Testis (tissue), 3 donors: ENCODE measurements around the gene CAPZB. TPM values are rescaled to one million over a fixed set of nuclear protein-coding genes. Genes with fewer than 3 reads are reported as not detected.

ENCODE experiments used
- DNase-seq: peaks from one replicate; pipeline ENCODE4 v3.0.0-alpha.2; 2019
- H3K27ac ChIP-seq, 2 donors: fragments of 200-600 bp; sonication (generic); one replicate each; pipeline ENCODE4 v1.5.1; 2019
- H3K27me3 ChIP-seq: fragments of 200-600 bp; sonication (generic); one replicate; pipeline ENCODE4 v1.5.1; 2019
- H3K36me3 ChIP-seq: fragments of 200-600 bp; sonication (generic); one replicate; pipeline ENCODE4 v1.5.1; 2017; ENCODE audit warnings: low read depth; ENCODE audit errors: missing control alignments
- H3K4me1 ChIP-seq: fragments of 200-600 bp; sonication (generic); one replicate; pipeline ENCODE4 v1.5.1; 2019
- H3K4me3 ChIP-seq, 2 donors: fragments of 200-600 bp; sonication (generic); one replicate each; pipeline ENCODE4 v1.5.1; 2017 to 2019
- H3K9me3 ChIP-seq: fragments of 200-600 bp; sonication (generic); one replicate; pipeline ENCODE4 v1.5.1; 2017
- POLR2A ChIP-seq: fragments of 450-650 bp; IDR thresholded peaks from one replicate; pipeline ENCODE4 v1.6.1; 2017; ENCODE audit warnings: antibody characterized with exemption, mild to moderate bottlenecking, moderate library complexity
- WGBS, 2 donors: methylation state at CpG; one replicate each; pipeline ENCODE4 v1.1.5; 2018; 5-methylcytosine and 5-hydroxymethylcytosine counted together
- intact Hi-C: fragments of 100-400 bp; cut with DNase I; formaldehyde crosslinking; loops from one replicate; pipeline ENCODE4 v1.15.1; 2023; ENCODE audit warnings: low total_unique reads
- polyA plus RNA-seq: library from polyadenylated mRNA; stranded (reverse); fragments of 350-450 nt; fragmentation: Illumina TruSeq; extraction: RNeasy Lipid Tissue Mini Kit (QIAGEN cat#74804); gene quantifications from one replicate; pipeline ENCODE4 v1.2.3, GENCODE V29; 2014; ENCODE audit warnings: low read depth, low replicate concordance; ENCODE audit not compliant: insufficient read depth
- total RNA-seq, 2 donors: library from RNA; depleted of rRNA; stranded (reverse); fragments of >200 nt; gene quantifications; one replicate each; pipeline ENCODE4 v1.2.3, GENCODE V29; 2016
- TF ChIP-seq, protein P1 (sequence below), 3 experiments: fragments of 450-650 bp in 2 of 3; fragments of 200-600 bp in 1 of 3; sonication (generic) in 1 of 3; IDR thresholded peaks; one replicate each; pipeline ENCODE4 v1.5.1; 2016 to 2019; ENCODE audit warnings: antibody characterized with exemption in 3 of 3, mild to moderate bottlenecking in 2 of 3, moderate library complexity in 1 of 3

Gene CAPZB
- total and polyA plus RNA-seq, 3 donors from 2014 or later: 147 to 502 (median 207) TPM

DNA sequence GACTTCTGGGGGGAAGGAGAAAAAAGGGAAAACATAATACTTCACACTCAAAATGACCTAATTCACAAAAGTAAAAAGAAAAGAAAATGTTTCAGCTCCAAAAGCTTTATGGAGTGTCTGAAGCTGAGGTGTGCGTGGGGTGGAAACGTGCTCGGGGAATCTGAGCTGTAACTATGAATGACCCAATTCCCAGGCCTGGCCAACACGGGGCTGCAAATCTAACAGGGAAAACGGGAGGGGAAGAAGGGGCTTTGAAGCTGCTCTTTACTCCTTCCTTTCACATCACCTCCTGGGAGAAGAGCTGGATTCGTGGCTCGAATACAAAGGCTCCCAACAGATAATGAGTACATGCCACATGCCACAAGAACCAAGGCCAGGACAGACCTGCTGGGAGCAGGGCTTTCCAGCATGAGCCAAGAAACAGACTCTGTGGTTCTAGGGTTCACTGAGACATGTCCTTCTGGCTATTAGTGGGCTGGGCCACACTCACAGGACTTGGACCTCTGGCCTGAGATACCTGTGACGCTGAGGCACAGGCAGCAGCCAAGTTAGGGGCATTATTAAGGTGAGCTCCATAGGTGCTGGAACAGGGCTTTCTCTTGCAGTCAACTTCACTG lies 121.7 kb downstream of the CAPZB start:
- Histone ChIP-seq H3K9me3 (no peaks in the 10 kb centered on the region), H3K27ac (peak overlapping the region; percentile 34 to 48), H3K4me3 (no peak overlapping the region), H3K4me1 (peaks cover 50% of the 10 kb centered on the region), H3K36me3 (no peaks in the 10 kb centered on the region), H3K27me3 (no peaks in the 10 kb centered on the region)
- 36 to 59% methylated on average over 8 of the region's 8 CpGs for WGBS, 2 donors
- TF ChIP-seq POLR2A: no peak
- TF ChIP-seq, protein P1, sequence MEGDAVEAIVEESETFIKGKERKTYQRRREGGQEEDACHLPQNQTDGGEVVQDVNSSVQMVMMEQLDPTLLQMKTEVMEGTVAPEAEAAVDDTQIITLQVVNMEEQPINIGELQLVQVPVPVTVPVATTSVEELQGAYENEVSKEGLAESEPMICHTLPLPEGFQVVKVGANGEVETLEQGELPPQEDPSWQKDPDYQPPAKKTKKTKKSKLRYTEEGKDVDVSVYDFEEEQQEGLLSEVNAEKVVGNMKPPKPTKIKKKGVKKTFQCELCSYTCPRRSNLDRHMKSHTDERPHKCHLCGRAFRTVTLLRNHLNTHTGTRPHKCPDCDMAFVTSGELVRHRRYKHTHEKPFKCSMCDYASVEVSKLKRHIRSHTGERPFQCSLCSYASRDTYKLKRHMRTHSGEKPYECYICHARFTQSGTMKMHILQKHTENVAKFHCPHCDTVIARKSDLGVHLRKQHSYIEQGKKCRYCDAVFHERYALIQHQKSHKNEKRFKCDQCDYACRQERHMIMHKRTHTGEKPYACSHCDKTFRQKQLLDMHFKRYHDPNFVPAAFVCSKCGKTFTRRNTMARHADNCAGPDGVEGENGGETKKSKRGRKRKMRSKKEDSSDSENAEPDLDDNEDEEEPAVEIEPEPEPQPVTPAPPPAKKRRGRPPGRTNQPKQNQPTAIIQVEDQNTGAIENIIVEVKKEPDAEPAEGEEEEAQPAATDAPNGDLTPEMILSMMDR (IDR thresholded peaks at IDR 0.05): no peak
- intact Hi-C loops: no loop called here
- peak; percentile 57 for DNase-seq

DNA sequence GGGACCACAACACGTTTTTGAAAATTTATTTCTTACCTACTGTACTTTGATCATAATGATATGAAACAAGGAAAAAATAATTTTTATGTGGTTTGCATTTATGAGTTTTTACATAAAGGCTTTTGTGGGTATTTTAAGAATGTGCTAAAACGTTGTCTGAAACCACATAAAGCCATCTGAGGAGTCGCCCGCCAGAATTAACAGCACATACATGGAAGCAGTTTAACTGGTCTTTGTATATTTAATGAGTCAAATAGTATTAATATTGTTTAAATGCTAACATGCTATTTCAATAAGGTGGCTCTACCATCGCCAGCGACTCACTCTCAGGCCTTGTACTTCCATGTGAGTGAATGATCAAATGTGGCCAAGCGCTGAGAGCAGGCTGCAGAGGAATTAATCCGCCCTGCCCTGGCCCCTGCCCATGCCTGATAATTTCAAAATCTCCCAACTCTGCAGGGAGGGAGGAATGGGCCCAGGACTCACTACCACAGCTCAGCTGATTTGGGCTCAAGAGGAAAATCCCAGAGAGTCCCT lies 123.7 kb downstream of the CAPZB start:
- TF ChIP-seq POLR2A: no peak
- TF ChIP-seq, protein P1 (IDR thresholded peaks at IDR 0.05): no peak
- no peak overlapping the region for H3K4me3 ChIP-seq
- intact Hi-C loops: no loop called here
- 76 to 80% methylated on average over 8 of the region's 8 CpGs for WGBS, 2 donors
- H3K27me3 ChIP-seq: no peaks in the 10 kb centered on the region
- no peaks in the 10 kb centered on the region for H3K36me3 ChIP-seq
- H3K27ac ChIP-seq: no peak overlapping the region
- DNase-seq: no peak
- peaks cover 45% of the 10 kb centered on the region for H3K4me1 ChIP-seq
- no peaks in the 10 kb centered on the region for H3K9me3 ChIP-seq

DNA sequence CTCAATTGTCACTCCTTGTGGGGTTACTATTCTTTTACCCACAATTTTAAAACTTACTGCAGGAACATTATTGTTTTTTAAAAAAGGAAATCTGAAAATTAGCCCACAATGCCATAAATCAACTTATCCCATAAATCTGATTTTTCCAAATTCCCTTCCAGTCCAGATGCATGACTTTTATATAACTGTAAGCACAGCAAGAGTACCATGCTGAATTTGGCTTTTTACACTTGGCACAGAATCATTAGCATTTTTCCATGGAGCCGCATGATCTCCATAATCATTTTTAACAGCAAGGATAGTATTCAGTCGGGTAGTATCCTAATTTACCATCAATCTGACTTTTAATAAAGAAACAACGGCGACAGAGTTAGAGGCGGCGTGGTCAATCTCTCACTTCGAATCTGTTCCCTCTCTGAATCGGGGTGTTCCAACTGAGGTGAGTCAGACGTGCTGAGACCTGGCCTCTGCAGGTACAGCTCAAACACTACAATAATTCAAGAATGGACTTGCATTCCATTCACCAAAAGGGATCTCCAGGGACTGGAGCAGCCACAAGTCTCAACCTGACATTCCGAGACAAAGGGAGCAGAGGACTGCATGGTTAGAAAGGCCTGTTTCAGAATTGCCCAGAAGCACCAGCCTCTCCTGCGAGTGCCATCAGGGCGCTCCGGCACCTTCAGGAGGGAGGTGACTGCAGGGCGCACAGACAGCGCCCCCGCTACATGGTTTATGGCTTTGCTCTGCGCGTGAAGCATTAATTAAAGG lies 124.3 kb downstream of the CAPZB start:
- intact Hi-C loops: no loop called here
- WGBS, 2 donors: 82 to 83% methylated on average over 18 of the region's 18 CpGs
- TF ChIP-seq, protein P1 (IDR thresholded peaks at IDR 0.05): no peak
- no peak for TF ChIP-seq POLR2A
- Histone ChIP-seq H3K4me3 (no peak overlapping the region), H3K27ac (no peak overlapping the region), H3K4me1 (peaks cover 38% of the 10 kb centered on the region), H3K27me3 (no peaks in the 10 kb centered on the region), H3K36me3 (no peaks in the 10 kb centered on the region), H3K9me3 (no peaks in the 10 kb centered on the region)
- no peak for DNase-seq

DNA sequence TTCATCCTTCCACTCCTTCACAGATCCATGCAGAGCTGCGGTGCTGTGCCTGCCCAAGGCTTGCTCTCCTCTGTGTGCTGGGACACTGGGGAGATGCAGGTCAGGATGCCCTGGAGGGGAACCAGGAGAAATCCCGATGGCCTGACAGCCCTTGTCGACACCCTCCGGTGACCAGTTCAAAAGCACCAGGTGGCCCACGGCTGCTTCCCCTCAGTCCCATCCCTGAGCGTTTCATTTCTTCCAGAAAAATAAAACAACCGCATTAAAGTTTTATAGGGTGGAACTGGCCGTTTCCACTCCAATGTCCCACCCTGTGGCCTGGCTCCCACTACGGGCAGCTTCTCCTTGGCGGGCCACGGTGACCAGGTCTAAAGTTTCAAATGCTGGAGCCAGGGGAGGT lies 124.9 kb downstream of the CAPZB start:
- H3K9me3 ChIP-seq: no peaks in the 10 kb centered on the region
- no peak for DNase-seq
- no peaks in the 10 kb centered on the region for H3K36me3 ChIP-seq
- no peak overlapping the region for H3K4me3 ChIP-seq
- TF ChIP-seq, protein P1 (IDR thresholded peaks at IDR 0.05): no peak
- TF ChIP-seq POLR2A: no peak
- WGBS, 2 donors: 60 to 78% methylated on average over 11 of the region's 11 CpGs
- no peaks in the 10 kb centered on the region for H3K27me3 ChIP-seq
- intact Hi-C loops: no loop called here
- H3K27ac ChIP-seq: no peak overlapping the region
- H3K4me1 ChIP-seq: peaks cover 33% of the 10 kb centered on the region
